SK-N-MC (cell line): ENCODE measurements around the gene KMT5B.

Source experiments
- EZH2 ChIP-seq: fragments of 200-600 bp; sonication (generic); IDR thresholded peaks from one replicate; pipeline ENCODE4 v1.6.1; 2017; ENCODE audit warnings: antibody characterized with exemption
- POLR2AphosphoS5 ChIP-seq: IDR thresholded peaks from 2 replicates; pipeline ENCODE4 v1.6.1; 2012; ENCODE audit warnings: mild to moderate bottlenecking, low read depth, low read length, borderline replicate concordance

- TF ChIP-seq EZH2 (no peak), POLR2AphosphoS5 (no peak)
These were observed 49.4 kb upstream of the KMT5B start for GRCh38 chr11:68262544-68262827.
